HG03565 (cell line): ENCODE measurements around the gene SPRYD3.
"Not testable (repeated sequence)": the region's sequence is repeated elsewhere in the genome, so short reads cannot be mapped to it uniquely, and the experiment has no call there.

Source experiments
- ATAC-seq: cut with Tn5 transposase; IDR thresholded peaks from one replicate; pipeline ENCODE4 v1.9.1; 2021; ENCODE audit warnings: mild to moderate bottlenecking, moderate library complexity; ENCODE audit not compliant: unreplicated experiment

SPRYD3 gene

GRCh38 chr12:53101931-53102781 lies 23.0 kb upstream of the SPRYD3 start:
- ATAC-seq: no peak

- no peak for ATAC-seq
Observed at GRCh38 chr12:53101266-53101665, 22.1 kb upstream of the SPRYD3 start.

- no peak for ATAC-seq
Observed at GRCh38 chr12:53100466-53101151, 21.4 kb upstream of the SPRYD3 start.

GRCh38 chr12:53099071-53099882 lies 20.1 kb upstream of the SPRYD3 start:
- no peak for ATAC-seq

GRCh38 chr12:53098354-53098981 lies 19.3 kb upstream of the SPRYD3 start:
- ATAC-seq: no peak

GRCh38 chr12:53097564-53098353 lies 18.6 kb upstream of the SPRYD3 start, which contains the start of gene IGFBP6:
IGFBP6 (plus strand) TSS chr12:53097667; CDS start chr12:53097718, 51 bp downstream.
- ATAC-seq: no peak

- ATAC-seq: no peak
Observed at GRCh38 chr12:53097207-53097563, 18.0 kb upstream of the SPRYD3 start.

GRCh38 chr12:53096759-53097158 lies 17.6 kb upstream of the SPRYD3 start:
- ATAC-seq: no peak

GRCh38 chr12:53096089-53096741 lies 17.0 kb upstream of the SPRYD3 start:
- no peak for ATAC-seq

GRCh38 chr12:53095596-53095895 lies 16.4 kb upstream of the SPRYD3 start:
- not testable (repeated sequence) for ATAC-seq

GRCh38 chr12:53094796-53095595 lies 15.8 kb upstream of the SPRYD3 start:
- not testable (repeated sequence) for ATAC-seq

GRCh38 chr12:53094394-53094787 lies 15.2 kb upstream of the SPRYD3 start:
- no peak for ATAC-seq

GRCh38 chr12:53093777-53094393 lies 14.7 kb upstream of the SPRYD3 start:
- no peak for ATAC-seq

GRCh38 chr12:53091756-53092155 lies 12.6 kb upstream of the SPRYD3 start:
- no peak for ATAC-seq

GRCh38 chr12:53090554-53090953 lies 11.4 kb upstream of the SPRYD3 start:
- ATAC-seq: no peak

- no peak for ATAC-seq
Observed at GRCh38 chr12:53090105-53090504, 10.9 kb upstream of the SPRYD3 start.

- ATAC-seq: no peak
Observed at GRCh38 chr12:53086361-53086760, 7.2 kb upstream of the SPRYD3 start.

- no peak for ATAC-seq
Observed at GRCh38 chr12:53082637-53083175, 3.5 kb upstream of the SPRYD3 start.
